RWPE1 (cell line): ENCODE measurements around the gene GPR39.
"Not testable (repeated sequence)": the region's sequence is repeated elsewhere in the genome, so short reads cannot be mapped to it uniquely, and the experiment has no call there.

Experiments used
- CTCF ChIA-PET: fragments of 350-600 bp; sonication (Branson Sonifier 250); formaldehyde crosslinking; extraction: SDS; loops from one replicate; lab custom pipeline; 2021; lab: Yijun Ruan, JAX
- POLR2A ChIA-PET: fragments of 400-600 bp; formaldehyde crosslinking; extraction: SDS; loops from one replicate; lab custom pipeline; 2020; ENCODE audit warnings: antibody characterized with exemption; ENCODE audit not compliant: low non-redundant PET; lab: Yijun Ruan, JAX
- DNase-seq: peaks from one replicate; pipeline ENCODE4 v3.0.0; 2012; ENCODE audit warnings: low spot score
- H3K27ac ChIP-seq: fragments of 450-650 bp; 2 replicates; pipeline ENCODE4 v1.5.1; 2017
- TF ChIP-seq, protein P1 (sequence below): fragments of 450-650 bp; conservative IDR thresholded peaks from 2 replicates; pipeline ENCODE4 v1.5.1; 2017; ENCODE audit warnings: low read depth, mild to moderate bottlenecking

Gene GPR39

DNA sequence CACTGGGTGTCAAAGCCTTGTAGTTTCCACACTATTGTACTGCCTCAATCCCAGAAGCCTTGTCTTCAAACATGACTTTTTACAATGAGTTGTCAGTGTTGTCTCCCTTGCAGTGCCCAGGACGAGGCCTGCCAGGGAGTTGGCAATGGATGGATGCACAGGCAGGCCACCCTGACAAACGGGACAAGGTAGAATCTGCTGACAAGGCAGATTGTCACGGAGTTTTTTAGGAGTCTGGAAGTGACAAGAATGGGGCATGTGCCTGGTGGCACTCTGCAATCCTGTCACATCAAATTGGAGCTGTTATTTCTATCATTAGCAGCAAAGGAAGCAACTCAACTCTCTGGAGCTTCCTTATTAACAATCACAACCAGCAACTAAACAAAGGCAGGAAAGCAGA is 25.2 kb upstream of the GPR39 start:
- H3K27ac ChIP-seq: no peak overlapping the region
- ChIA-PET CTCF (interaction anchor here (0.6 kb wide), 1 partner anchor 705 kb away, joined by 3 read pairs; no protein-coding TSS in a partner anchor), POLR2A (no interaction called here)
- TF ChIP-seq, protein P1, sequence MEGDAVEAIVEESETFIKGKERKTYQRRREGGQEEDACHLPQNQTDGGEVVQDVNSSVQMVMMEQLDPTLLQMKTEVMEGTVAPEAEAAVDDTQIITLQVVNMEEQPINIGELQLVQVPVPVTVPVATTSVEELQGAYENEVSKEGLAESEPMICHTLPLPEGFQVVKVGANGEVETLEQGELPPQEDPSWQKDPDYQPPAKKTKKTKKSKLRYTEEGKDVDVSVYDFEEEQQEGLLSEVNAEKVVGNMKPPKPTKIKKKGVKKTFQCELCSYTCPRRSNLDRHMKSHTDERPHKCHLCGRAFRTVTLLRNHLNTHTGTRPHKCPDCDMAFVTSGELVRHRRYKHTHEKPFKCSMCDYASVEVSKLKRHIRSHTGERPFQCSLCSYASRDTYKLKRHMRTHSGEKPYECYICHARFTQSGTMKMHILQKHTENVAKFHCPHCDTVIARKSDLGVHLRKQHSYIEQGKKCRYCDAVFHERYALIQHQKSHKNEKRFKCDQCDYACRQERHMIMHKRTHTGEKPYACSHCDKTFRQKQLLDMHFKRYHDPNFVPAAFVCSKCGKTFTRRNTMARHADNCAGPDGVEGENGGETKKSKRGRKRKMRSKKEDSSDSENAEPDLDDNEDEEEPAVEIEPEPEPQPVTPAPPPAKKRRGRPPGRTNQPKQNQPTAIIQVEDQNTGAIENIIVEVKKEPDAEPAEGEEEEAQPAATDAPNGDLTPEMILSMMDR: no peak
- DNase-seq: no peak

DNA sequence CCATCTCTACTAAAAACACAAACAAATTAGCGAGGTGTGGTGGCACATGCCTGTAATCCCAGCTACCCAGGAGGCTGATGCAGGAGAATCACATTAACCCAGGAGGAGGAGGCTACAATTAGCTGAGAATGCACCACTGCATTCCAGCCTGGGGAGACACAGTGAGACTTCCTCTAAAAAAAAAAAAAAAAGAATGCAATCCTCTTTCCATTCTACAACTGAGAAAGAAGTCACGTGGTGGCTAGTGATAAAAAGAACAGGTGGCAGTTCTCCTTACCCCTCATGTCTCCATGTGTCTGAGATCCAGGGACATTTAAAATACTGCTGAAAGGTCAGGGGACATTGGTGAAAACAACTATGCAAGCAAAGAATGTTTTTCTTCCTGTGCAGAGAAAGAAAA is 24.4 kb upstream of the GPR39 start:
- DNase-seq: no peak
- CTCF ChIA-PET: no interaction called here
- no peak overlapping the region for H3K27ac ChIP-seq
- POLR2A ChIA-PET: no interaction called here
- TF ChIP-seq, protein P1: no peak

DNA sequence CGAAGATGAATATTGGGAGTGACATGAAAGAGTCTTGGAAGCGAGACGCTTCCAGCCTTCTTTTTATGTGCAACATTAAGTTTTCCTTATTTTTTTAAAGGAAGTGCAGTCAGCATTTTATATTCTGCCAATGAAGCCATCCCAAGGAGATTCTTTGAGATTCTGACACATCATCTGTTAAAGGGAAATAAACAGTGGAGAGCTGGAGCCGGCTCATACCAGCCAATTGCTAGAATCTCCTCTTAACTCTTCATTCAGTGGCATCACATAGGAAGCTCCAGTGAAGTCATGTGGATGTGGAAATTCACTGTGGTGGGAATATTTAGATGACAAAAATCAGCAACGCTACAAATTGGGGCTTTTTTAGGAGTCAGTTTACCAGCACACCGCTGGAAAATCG is 23.7 kb upstream of the GPR39 start:
- no peak for DNase-seq
- H3K27ac ChIP-seq: no peak overlapping the region
- TF ChIP-seq, protein P1: no peak
- ChIA-PET POLR2A (no interaction called here), CTCF (no interaction called here)

DNA sequence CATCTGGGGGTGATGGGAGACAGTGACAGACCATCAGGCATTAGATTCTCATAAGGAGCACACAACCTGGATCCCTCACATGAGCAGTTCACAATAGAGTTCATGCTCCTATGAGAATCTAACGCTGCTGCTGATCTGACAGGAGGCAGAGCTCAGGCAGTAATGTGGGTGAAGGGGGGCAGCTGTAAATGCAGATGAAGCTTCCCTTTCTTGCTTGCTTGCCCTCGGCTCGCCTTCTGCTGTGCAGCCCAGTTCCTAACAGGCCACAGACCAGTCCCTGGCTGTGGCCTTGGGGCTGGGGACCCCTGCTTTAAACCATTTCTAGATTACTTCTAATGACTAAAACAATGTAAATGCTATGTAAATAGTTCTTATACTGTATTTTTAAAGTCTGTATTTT is 19.6 kb upstream of the GPR39 start:
- H3K27ac ChIP-seq, POLR2A ChIA-PET, CTCF ChIA-PET, DNase-seq: not testable (repeated sequence)

GRCh38 chr2:132400169-132400900 is 16.3 kb upstream of the GPR39 start:
- H3K27ac ChIP-seq: no peak overlapping the region
- POLR2A ChIA-PET: no interaction called here
- TF ChIP-seq, protein P1: no peak
- peak; percentile 23 for DNase-seq
- CTCF ChIA-PET: interaction anchor here (1.0 kb wide), 2 partner anchors 15 to 49 kb away, joined by 3 to 4 read pairs; no protein-coding TSS in a partner anchor

DNA sequence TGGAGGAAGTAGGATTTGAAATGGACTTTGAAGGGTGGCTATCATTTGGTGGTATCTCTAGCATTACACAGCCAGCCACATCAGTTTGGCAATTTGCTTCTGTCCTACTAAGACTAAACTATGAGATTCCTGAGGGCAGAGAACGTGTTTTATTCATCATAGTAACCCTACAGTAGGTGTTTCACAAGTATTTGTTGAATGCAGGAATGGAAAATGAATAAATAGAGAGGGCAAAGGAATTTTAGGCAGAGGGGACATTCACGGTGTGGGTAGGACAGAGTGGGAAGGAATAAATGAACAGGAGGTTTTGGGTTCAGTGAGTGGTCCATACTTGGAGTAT is 15.7 kb upstream of the GPR39 start:
- DNase-seq: no peak
- POLR2A ChIA-PET: no interaction called here
- CTCF ChIA-PET: no interaction called here
- H3K27ac ChIP-seq: no peak overlapping the region
- TF ChIP-seq, protein P1: no peak

DNA sequence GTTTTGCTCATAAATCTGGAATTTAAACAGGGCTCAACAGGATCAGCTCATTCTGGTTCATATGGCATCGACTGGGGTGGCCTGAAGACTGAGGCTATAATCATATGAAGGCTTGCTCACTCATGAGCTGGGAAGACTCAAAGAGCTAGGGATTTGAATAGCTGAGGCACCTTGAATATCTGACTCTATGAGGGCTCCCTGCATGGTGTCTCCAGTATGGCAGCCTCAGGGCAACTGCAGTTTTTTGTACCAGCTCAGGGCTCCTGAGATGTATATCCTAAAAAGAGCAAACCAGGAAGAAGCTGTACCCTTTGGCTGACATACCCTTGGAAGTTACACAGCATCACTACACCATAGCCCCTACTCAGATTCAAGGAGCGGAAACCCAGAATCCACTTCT is 15.3 kb upstream of the GPR39 start:
- DNase-seq: no peak
- CTCF ChIA-PET: no interaction called here
- no peak overlapping the region for H3K27ac ChIP-seq
- TF ChIP-seq, protein P1: no peak
- POLR2A ChIA-PET: no interaction called here
